Body of pancreas (tissue), 4 donors: ENCODE measurements around the gene THOC2. TPM values are rescaled to one million over a fixed set of nuclear protein-coding genes. Genes with fewer than 3 reads are reported as not detected.

Experiments used
- ATAC-seq: fragments of 150-250 bp; one replicate; pipeline ENCODE4 v1.9.1; 2016
- DNase-seq, 4 donors: peaks; one replicate each; pipeline ENCODE4 v3.0.0-alpha.2; 2019
- H3K27ac ChIP-seq, 4 donors: fragments of 200-600 bp; sonication (generic); 1 replicate in 3 of 4; 2 replicates in 1 of 4; pipeline versions ENCODE4 v1.5.1 to v1.6.1; 2016 to 2019; ENCODE audit warnings: mild to moderate bottlenecking in 1 of 4, mixed read lengths in 1 of 4, moderate library complexity in 1 of 4
- H3K27me3 ChIP-seq, 2 donors: fragments of 200-600 bp; sonication (generic); one replicate each; pipeline ENCODE4 v1.6.0; 2016; ENCODE audit warnings: mild to moderate bottlenecking in 1 of 2
- H3K36me3 ChIP-seq, 2 donors: fragments of 200-600 bp; sonication (generic); replicated peaks in 1 of 2; 2 replicates each; pipeline ENCODE4 v1.5.1; 2016; ENCODE audit warnings: low read depth in 2 of 2; ENCODE audit not compliant: insufficient read depth in 1 of 2
- H3K4me1 ChIP-seq: fragments of 200-600 bp; sonication (generic); one replicate; pipeline ENCODE4 v1.6.0; 2016
- H3K4me3 ChIP-seq, 2 donors: fragments of 200-600 bp; sonication (generic); 1 replicate in 1 of 2; 2 replicates in 1 of 2; pipeline ENCODE4 v1.5.1; 2016 to 2019
- H3K9me3 ChIP-seq, 3 donors: fragments of 200-600 bp; sonication (generic); 1 replicate in 2 of 3; 2 replicates in 1 of 3; pipeline ENCODE4 v1.5.1; 2016
- POLR2A ChIP-seq, 3 donors: fragments of 450-650 bp; IDR thresholded peaks; one replicate each; pipeline ENCODE4 v1.6.1; 2016; ENCODE audit warnings: antibody characterized with exemption in 3 of 3, mild to moderate bottlenecking in 2 of 3
- WGBS, 2 donors: methylation state at CpG; one replicate each; pipeline ENCODE4 v1.1.5; 2017; 5-methylcytosine and 5-hydroxymethylcytosine counted together
- intact Hi-C: fragments of 100-400 bp; cut with DNase I; formaldehyde crosslinking; loops from one replicate; pipeline ENCODE4 v1.15.1; 2023
- total RNA-seq, 2 donors: library from RNA; depleted of rRNA; stranded (reverse); fragments of >200 nt; gene quantifications; one replicate each; pipeline ENCODE4 v1.1.0, GENCODE V29; 2016
- TF ChIP-seq, protein P1 (sequence below), 7 experiments: fragments of 450-650 bp in 4 of 7; fragments of 200-600 bp in 3 of 7; sonication (generic) in 3 of 7; IDR thresholded peaks; one replicate each; pipeline ENCODE4 v1.5.1; 2016 to 2019; ENCODE audit warnings: antibody characterized with exemption in 7 of 7

THOC2 gene
- total RNA-seq, 2 donors from 2014 or later: 53.7 to 77.5 TPM

DNA sequence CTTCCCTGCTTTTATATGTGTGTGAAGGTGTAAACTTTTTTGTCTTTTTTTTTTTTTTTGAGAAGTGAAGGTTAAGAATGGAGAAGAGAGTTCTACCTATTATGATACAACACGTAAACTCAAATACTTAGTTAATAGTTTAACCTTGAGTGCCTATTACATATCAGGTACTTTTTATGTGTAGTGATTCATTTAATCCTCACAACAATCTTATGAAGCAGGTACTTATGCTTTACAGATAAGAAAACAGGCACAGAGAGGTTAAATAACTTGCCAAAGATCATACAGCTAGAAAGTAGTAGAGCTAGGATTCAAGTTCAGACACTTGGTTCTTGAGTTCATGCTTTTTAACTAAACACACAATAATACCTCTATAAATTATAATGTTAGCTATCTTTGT, 107.4 kb downstream of the THOC2 start:
- ATAC-seq (no peak), DNase-seq (no peak)
- H3K27me3 ChIP-seq: no peaks in the 10 kb centered on the region
- H3K27ac ChIP-seq: no peak overlapping the region
- H3K4me1 ChIP-seq: no peaks in the 10 kb centered on the region
- no peaks in the 10 kb centered on the region for H3K36me3 ChIP-seq
- no peak for TF ChIP-seq POLR2A (IDR thresholded peaks at IDR 0.05)
- TF ChIP-seq, protein P1, sequence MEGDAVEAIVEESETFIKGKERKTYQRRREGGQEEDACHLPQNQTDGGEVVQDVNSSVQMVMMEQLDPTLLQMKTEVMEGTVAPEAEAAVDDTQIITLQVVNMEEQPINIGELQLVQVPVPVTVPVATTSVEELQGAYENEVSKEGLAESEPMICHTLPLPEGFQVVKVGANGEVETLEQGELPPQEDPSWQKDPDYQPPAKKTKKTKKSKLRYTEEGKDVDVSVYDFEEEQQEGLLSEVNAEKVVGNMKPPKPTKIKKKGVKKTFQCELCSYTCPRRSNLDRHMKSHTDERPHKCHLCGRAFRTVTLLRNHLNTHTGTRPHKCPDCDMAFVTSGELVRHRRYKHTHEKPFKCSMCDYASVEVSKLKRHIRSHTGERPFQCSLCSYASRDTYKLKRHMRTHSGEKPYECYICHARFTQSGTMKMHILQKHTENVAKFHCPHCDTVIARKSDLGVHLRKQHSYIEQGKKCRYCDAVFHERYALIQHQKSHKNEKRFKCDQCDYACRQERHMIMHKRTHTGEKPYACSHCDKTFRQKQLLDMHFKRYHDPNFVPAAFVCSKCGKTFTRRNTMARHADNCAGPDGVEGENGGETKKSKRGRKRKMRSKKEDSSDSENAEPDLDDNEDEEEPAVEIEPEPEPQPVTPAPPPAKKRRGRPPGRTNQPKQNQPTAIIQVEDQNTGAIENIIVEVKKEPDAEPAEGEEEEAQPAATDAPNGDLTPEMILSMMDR (IDR thresholded peaks at IDR 0.05): no peak
- WGBS, 2 donors: 100% methylated on average over 1 of the region's 1 CpG
- H3K9me3 ChIP-seq: no peaks in the 10 kb centered on the region
- intact Hi-C loops: no loop called here
- H3K4me3 ChIP-seq: no peak overlapping the region

DNA sequence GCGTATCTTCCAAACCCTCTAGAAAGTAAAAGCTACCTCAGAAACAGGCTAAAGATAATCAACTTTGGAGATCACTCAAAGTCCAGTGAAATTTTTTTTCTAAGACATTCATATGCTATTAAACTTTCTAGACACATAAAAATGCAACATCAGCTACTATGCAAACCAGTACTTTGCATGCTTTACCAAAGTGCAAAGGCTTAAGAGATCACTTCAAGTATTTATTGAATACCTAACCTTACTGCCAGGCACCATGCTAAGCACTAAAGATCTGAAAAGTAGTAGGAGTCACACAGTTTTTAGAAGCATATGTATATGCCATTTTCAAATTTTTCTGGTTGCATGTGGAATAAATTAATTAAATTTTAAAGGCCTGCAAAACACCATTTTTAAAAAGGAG, 115.8 kb downstream of the THOC2 start:
- TF ChIP-seq, protein P1 (IDR thresholded peaks at IDR 0.05): no peak
- TF ChIP-seq POLR2A (IDR thresholded peaks at IDR 0.05): no peak
- Histone ChIP-seq H3K27ac (no peak overlapping the region), H3K27me3 (no peaks in the 10 kb centered on the region), H3K36me3 (no peaks in the 10 kb centered on the region), H3K4me1 (no peaks in the 10 kb centered on the region), H3K4me3 (no peak overlapping the region), H3K9me3 (no peaks in the 10 kb centered on the region)
- intact Hi-C loops: no loop called here
- no peak for DNase-seq
- 100% methylated on average over 1 of the region's 1 CpG for WGBS, 2 donors
- no peak for ATAC-seq

DNA sequence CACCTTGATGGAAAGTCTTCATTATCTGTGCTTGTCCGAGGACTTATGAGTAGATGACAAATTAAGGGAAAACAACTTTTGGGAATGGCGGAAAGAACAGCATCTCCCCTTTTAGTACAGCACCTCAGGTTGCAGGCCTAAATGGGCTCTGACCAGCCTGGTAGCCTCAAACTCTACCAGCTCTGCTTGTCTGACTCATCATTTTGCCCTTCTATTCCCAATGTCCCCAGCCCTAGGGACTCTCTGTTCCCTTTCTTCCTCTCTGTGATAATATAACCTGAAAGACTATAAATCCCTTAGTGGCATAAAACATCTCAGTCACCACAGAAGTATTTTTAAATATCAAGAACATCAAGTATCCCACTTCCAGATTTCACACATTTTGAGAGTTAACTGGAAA, 121.9 kb downstream of the THOC2 start:
- intact Hi-C loops: no loop called here
- DNase-seq: no peak
- no peak for TF ChIP-seq POLR2A (IDR thresholded peaks at IDR 0.05)
- TF ChIP-seq, protein P1 (IDR thresholded peaks at IDR 0.05): no peak

DNA sequence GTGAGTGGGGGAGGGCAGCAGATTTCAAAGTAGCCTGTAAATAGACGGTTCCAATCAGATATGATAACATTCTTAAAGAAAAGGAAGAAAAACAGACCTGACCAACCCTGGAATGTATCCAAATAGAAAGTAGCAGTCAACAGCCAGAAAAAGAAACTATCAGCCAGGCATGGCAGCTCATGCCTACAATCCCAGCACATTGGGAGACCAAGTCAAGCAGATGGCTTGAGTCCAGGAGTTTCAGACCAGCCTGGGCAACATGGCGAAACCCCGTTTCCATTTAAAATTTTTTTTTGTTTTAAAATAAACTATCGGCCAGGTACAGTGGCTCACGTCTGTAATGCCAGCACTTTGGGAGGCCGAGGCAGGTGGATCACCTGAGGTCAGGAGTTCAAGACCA, 125.0 kb downstream of the THOC2 start:
- DNase-seq: no peak
- Histone ChIP-seq H3K36me3 (no peaks in the 10 kb centered on the region), H3K27ac (no peak overlapping the region), H3K4me1 (no peaks in the 10 kb centered on the region), H3K27me3 (no peaks in the 10 kb centered on the region), H3K9me3 (no peaks in the 10 kb centered on the region), H3K4me3 (no peak overlapping the region)
- ATAC-seq: no peak
- 80 to 90% methylated on average over 5 to 6 of the region's 6 CpGs for WGBS, 2 donors
- intact Hi-C loops: no loop called here
- TF ChIP-seq, protein P1 (IDR thresholded peaks at IDR 0.05): no peak
- TF ChIP-seq POLR2A (IDR thresholded peaks at IDR 0.05): no peak

More for the DNA sequence above, 121.9 kb downstream of the THOC2 start:
- no peak overlapping the region for H3K4me3 ChIP-seq
- H3K27me3 ChIP-seq: no peaks in the 10 kb centered on the region
- H3K27ac ChIP-seq: no peak overlapping the region
- H3K9me3 ChIP-seq: no peaks in the 10 kb centered on the region
- no peaks in the 10 kb centered on the region for H3K4me1 ChIP-seq
- WGBS, 2 donors: 88 to 90% methylated on average over 2 of the region's 2 CpGs
- no peak for ATAC-seq
- H3K36me3 ChIP-seq: no peaks in the 10 kb centered on the region

DNA sequence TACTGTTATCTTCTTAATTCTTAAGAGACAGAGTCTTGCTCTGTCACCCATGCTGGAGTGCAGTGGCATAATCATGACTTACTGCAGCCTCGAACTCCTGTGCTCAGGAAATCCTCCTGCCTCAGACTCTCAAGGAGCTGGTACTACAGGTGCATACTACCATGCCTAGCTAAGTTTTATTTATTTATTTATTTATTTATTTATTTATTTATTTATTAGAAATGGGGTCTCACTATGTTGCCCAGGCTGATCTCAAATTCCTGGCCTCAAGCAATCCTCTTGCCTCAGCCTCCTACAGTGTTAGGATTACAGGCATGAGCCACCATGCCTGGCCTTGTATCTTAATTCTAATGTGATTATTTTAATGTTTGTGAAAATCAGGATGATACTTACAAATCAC, 125.6 kb downstream of the THOC2 start:
- H3K27me3 ChIP-seq: no peaks in the 10 kb centered on the region
- no peak for DNase-seq
- WGBS, 2 donors: 94 to 100% methylated on average over 1 of the region's 1 CpG

More for the DNA sequence above, 125.6 kb downstream of the THOC2 start:
- Histone ChIP-seq H3K9me3 (no peaks in the 10 kb centered on the region), H3K4me3 (no peak overlapping the region), H3K36me3 (no peaks in the 10 kb centered on the region), H3K4me1 (no peaks in the 10 kb centered on the region), H3K27ac (no peak overlapping the region)
- TF ChIP-seq POLR2A (IDR thresholded peaks at IDR 0.05): no peak
- TF ChIP-seq, protein P1 (IDR thresholded peaks at IDR 0.05): no peak
- no peak for ATAC-seq
- intact Hi-C loops: no loop called here
